H1 (cell line): ENCODE results near the gene SLU7. TPM values are rescaled to one million over a fixed set of nuclear protein-coding genes. Genes with fewer than 3 reads are reported as not detected.

Experiments used
- CTCF ChIA-PET: fragments of 300-600 bp; sonication (Branson Sonifier 250); formaldehyde crosslinking; loops from one replicate; lab custom pipeline; 2021; ENCODE audit not compliant: partially characterized antibody; lab: Charles Lee
- POLR2A ChIA-PET: fragments of 300-600 bp; sonication (Branson Sonifier 250); formaldehyde crosslinking; loops from one replicate; lab custom pipeline; 2021; ENCODE audit warnings: inconsistent platforms; ENCODE audit not compliant: partially characterized antibody; lab: Charles Lee
- DNase-seq, 2 experiments: peaks; one replicate each; pipeline versions ENCODE4 v3.0.0 to v3.0.0-alpha.2; 2010 to 2022; ENCODE audit warnings: low spot score in 2 of 2, low read depth in 1 of 2, mixed read lengths in 1 of 2
- FAIRE-seq: peaks from 2 replicates; lab custom pipeline; 2011; peaks lifted over from hg19 to GRCh38; lab: Jason Lieb, UNC
- H2AFZ ChIP-seq: 2 replicates; pipeline ENCODE4 v1.8.1; 2012; ENCODE audit warnings: low read length, inconsistent platforms
- H2AK5ac ChIP-seq: 2 replicates; pipeline ENCODE4 v1.6.1; 2013; ENCODE audit warnings: low read depth, low read length
- H2BK120ac ChIP-seq: replicated peaks from 2 replicates; pipeline ENCODE3; 2013; ENCODE audit warnings: low read depth, low read length, inconsistent platforms
- H2BK12ac ChIP-seq: 2 replicates; pipeline ENCODE4 v1.6.1; 2013; ENCODE audit warnings: low read depth, low read length
- H2BK15ac ChIP-seq: 2 replicates; pipeline ENCODE4 v1.6.1; 2013; ENCODE audit warnings: low read length
- H2BK20ac ChIP-seq: 2 replicates; pipeline ENCODE4 v1.6.1; 2013; ENCODE audit warnings: low read length
- H2BK5ac ChIP-seq: 2 replicates; pipeline ENCODE4 v1.6.1; 2013; ENCODE audit warnings: low read depth, low read length
- H3K14ac ChIP-seq: 2 replicates; pipeline ENCODE4 v1.6.1; 2013; ENCODE audit warnings: inconsistent platforms; ENCODE audit not compliant: insufficient read length
- H3K18ac ChIP-seq: 2 replicates; pipeline ENCODE4 v1.6.1; 2013; ENCODE audit warnings: low read length; ENCODE audit errors: extremely low read depth
- H3K23ac ChIP-seq: 2 replicates; pipeline ENCODE4 v1.6.1; 2013; ENCODE audit warnings: inconsistent platforms; ENCODE audit not compliant: insufficient read length
- H3K23me2 ChIP-seq: 2 replicates; pipeline ENCODE4 v1.6.1; 2013; ENCODE audit warnings: low read depth, low read length
- H3K27ac ChIP-seq: 2 replicates; pipeline ENCODE4 v1.6.1; 2011; ENCODE audit warnings: low read depth, low read length, inconsistent platforms
- H3K27me3 ChIP-seq, 4 experiments: replicated peaks in 1 of 4; 1 replicate in 1 of 4; 2 replicates in 3 of 4; pipeline versions ENCODE4 v1.6.1 to v1.8.1; 2011 to 2013; ENCODE audit warnings: low read length in 3 of 4, mild to moderate bottlenecking in 3 of 4, inconsistent platforms in 2 of 4, mixed read lengths in 2 of 4, moderate library complexity in 1 of 4; ENCODE audit not compliant: control insufficient read depth in 3 of 4, insufficient read depth in 3 of 4; ENCODE audit errors: extremely low read depth in 1 of 4
- H3K36me3 ChIP-seq, 4 experiments: 2 replicates each; pipeline versions ENCODE4 v1.6.1 to v1.8.1; 2011 to 2013; ENCODE audit warnings: mild to moderate bottlenecking in 4 of 4, low read length in 3 of 4, moderate library complexity in 2 of 4, control low read depth in 1 of 4, inconsistent platforms in 1 of 4; ENCODE audit not compliant: insufficient read depth in 4 of 4, control insufficient read depth in 2 of 4
- H3K4ac ChIP-seq: replicated peaks from 2 replicates; pipeline ENCODE3; 2013; ENCODE audit warnings: low read length, low read depth, mixed read lengths, inconsistent platforms; ENCODE audit not compliant: insufficient read length
- H3K4me1 ChIP-seq, 4 experiments: replicated peaks in 1 of 4; 1 replicate in 1 of 4; 2 replicates in 3 of 4; pipeline versions ENCODE4 v1.6.1 to v1.8.1; 2011 to 2013; ENCODE audit warnings: low read length in 3 of 4, inconsistent platforms in 2 of 4, mixed read lengths in 1 of 4; ENCODE audit not compliant: insufficient read depth in 4 of 4, control insufficient read depth in 3 of 4
- H3K4me2 ChIP-seq, 2 experiments: 2 replicates each; pipeline versions ENCODE4 v1.6.1 to v1.8.1; 2011 to 2013; ENCODE audit warnings: low read depth in 2 of 2, low read length in 2 of 2, control low read depth in 1 of 2, inconsistent platforms in 1 of 2, mild to moderate bottlenecking in 1 of 2; ENCODE audit not compliant: insufficient read depth in 1 of 2
- H3K4me3 ChIP-seq, 4 experiments: fragments of 200-600, 300-600 bp in 1 of 4; sonication (generic), shearing (Covaris generic), sonication (Bioruptor Twin) in 1 of 4; 2 replicates each; pipeline versions ENCODE4 v1.5.1 to v1.8.1; 2011 to 2016; ENCODE audit warnings: low read length in 4 of 4, low read depth in 3 of 4, control low read depth in 2 of 4, inconsistent platforms in 2 of 4, mild to moderate bottlenecking in 2 of 4, mixed read lengths in 1 of 4, moderate library complexity in 1 of 4; ENCODE audit not compliant: insufficient read depth in 2 of 4; ENCODE audit errors: extremely low read depth in 1 of 4
- H3K56ac ChIP-seq: replicated peaks from 2 replicates; pipeline ENCODE3; 2013; ENCODE audit warnings: low read depth, mild to moderate bottlenecking, mixed read lengths, low read length, inconsistent platforms; ENCODE audit not compliant: insufficient read length
- H3K79me1 ChIP-seq: 2 replicates; pipeline ENCODE4 v1.6.1; 2013; ENCODE audit warnings: low read depth, low read length, control low read depth
- H3K79me2 ChIP-seq, 2 experiments: 2 replicates each; pipeline versions ENCODE4 v1.6.1 to v1.8.1; 2012 to 2013; ENCODE audit warnings: low read length in 2 of 2, mild to moderate bottlenecking in 2 of 2, inconsistent platforms in 1 of 2; ENCODE audit not compliant: insufficient read depth in 2 of 2, control insufficient read depth in 1 of 2
- H3K9ac ChIP-seq, 4 experiments: replicated peaks in 1 of 4; 1 replicate in 1 of 4; 2 replicates in 3 of 4; pipeline versions ENCODE4 v1.6.1 to v1.8.1; 2011 to 2013; ENCODE audit warnings: low read depth in 3 of 4, low read length in 3 of 4, control low read depth in 2 of 4, mild to moderate bottlenecking in 2 of 4, moderate library complexity in 2 of 4, inconsistent platforms in 1 of 4; ENCODE audit errors: extremely low read depth in 1 of 4
- H3K9me3 ChIP-seq, 2 experiments: 2 replicates each; pipeline versions ENCODE4 v1.6.1 to v1.8.1; 2012 to 2013; ENCODE audit warnings: mild to moderate bottlenecking in 2 of 2, moderate library complexity in 2 of 2, control low read depth in 1 of 2, inconsistent platforms in 1 of 2, low read depth in 1 of 2, low read length in 1 of 2, mixed read lengths in 1 of 2; ENCODE audit not compliant: insufficient read depth in 2 of 2
- H4K20me1 ChIP-seq, 2 experiments: replicated peaks in 1 of 2; 2 replicates each; pipeline versions ENCODE3 to v1.8.1; 2011 to 2013; ENCODE audit warnings: inconsistent platforms in 2 of 2, low read length in 2 of 2, mild to moderate bottlenecking in 1 of 2; ENCODE audit not compliant: insufficient read depth in 2 of 2, control insufficient read depth in 1 of 2
- H4K5ac ChIP-seq: 2 replicates; pipeline ENCODE4 v1.6.1; 2013; ENCODE audit warnings: low read length, low read depth, mixed read lengths, inconsistent platforms; ENCODE audit not compliant: insufficient read length
- H4K8ac ChIP-seq: 2 replicates; pipeline ENCODE4 v1.8.0; 2013; ENCODE audit warnings: mild to moderate bottlenecking, moderate library complexity, low read length, inconsistent platforms; ENCODE audit not compliant: insufficient read depth; ENCODE audit errors: extremely low read depth
- H4K91ac ChIP-seq: replicated peaks from 2 replicates; pipeline ENCODE3; 2013; ENCODE audit warnings: low read length, mixed read lengths, inconsistent platforms; ENCODE audit not compliant: insufficient read length
- BCL11A ChIP-seq, 2 experiments: IDR thresholded peaks; one replicate each; pipeline ENCODE4 v1.6.1; 2011; ENCODE audit warnings: low read depth in 2 of 2, low read length in 2 of 2, mild to moderate bottlenecking in 2 of 2
- JUN ChIP-seq: IDR thresholded peaks from 2 replicates; pipeline ENCODE4 v1.6.1; 2011; ENCODE audit warnings: low read depth, mild to moderate bottlenecking, improper control_type of control experiment, low read length
- NRF1 ChIP-seq: IDR thresholded peaks from 2 replicates; pipeline ENCODE4 v1.6.1; 2011; ENCODE audit warnings: mild to moderate bottlenecking, low read depth, low read length, improper control_type of control experiment
- PHF8 ChIP-seq: fragments of 200-600 bp; sonication (generic); conservative IDR thresholded peaks from 2 replicates; pipeline ENCODE4 v1.7.1; 2012; ENCODE audit warnings: low read depth, mild to moderate bottlenecking, inconsistent platforms, low read length, moderate library complexity
- SUZ12 ChIP-seq: fragments of 200-600 bp; sonication (generic); IDR thresholded peaks from 2 replicates; pipeline ENCODE4 v1.6.1; 2012; ENCODE audit warnings: mild to moderate bottlenecking, inconsistent platforms, low read length, moderate library complexity, mixed read lengths
- WGBS, 2 experiments: shearing (Covaris generic) in 1 of 2; methylation state at CpG; one replicate each; pipeline versions ENCODE4 v1.1.6 to v1.1.7; 2013 to 2015; ENCODE audit warnings: low lambda C conversion rate in 2 of 2, mixed read lengths in 2 of 2, inconsistent platforms in 1 of 2, low coverage in 1 of 2, missing lambda C conversion rate in 1 of 2; ENCODE audit not compliant: insufficient replicate concordance in 2 of 2, insufficient coverage in 1 of 2, insufficient read length in 1 of 2; ENCODE audit errors: extremely low coverage in 1 of 2, missing lambda C conversion rate in 1 of 2; 5-methylcytosine and 5-hydroxymethylcytosine counted together
- polyA plus RNA-seq, 7 experiments: library from polyadenylated mRNA; depleted of rRNA in 3 of 7; stranded (reverse) in 5 of 7; unstranded in 2 of 7; fragments of >200 nt in 5 of 7; fragments of 200-250 nt in 2 of 7; gene quantifications; 1 replicate in 5 of 7; 2 replicates in 1 of 7; 4 replicates in 1 of 7; pipeline versions ENCODE4 v1.2.1 to v1.2.3, GENCODE V29; 2011 to 2013; ENCODE audit warnings: missing spikeins in 2 of 7, mixed read lengths in 2 of 7
- total RNA-seq: library from RNA; stranded (reverse); fragmentation: NEBNext Ultra II Directional; extraction: Animal tissue kit (Norgen Biotek cat#: 25700); gene quantifications from 2 replicates; pipeline ENCODE4 v1.2.1, GENCODE V29; 2021
- TF ChIP-seq, protein P1 (sequence below): IDR thresholded peaks from 2 replicates; pipeline ENCODE4 v1.6.1; 2012; ENCODE audit warnings: inconsistent platforms

SLU7 gene
- total and polyA plus RNA-seq, 2 of the 8 experiments (the other 6 are each of a cell fraction or from before 2014, with no cell fraction given): 6.0 to 34.1 TPM

DNA sequence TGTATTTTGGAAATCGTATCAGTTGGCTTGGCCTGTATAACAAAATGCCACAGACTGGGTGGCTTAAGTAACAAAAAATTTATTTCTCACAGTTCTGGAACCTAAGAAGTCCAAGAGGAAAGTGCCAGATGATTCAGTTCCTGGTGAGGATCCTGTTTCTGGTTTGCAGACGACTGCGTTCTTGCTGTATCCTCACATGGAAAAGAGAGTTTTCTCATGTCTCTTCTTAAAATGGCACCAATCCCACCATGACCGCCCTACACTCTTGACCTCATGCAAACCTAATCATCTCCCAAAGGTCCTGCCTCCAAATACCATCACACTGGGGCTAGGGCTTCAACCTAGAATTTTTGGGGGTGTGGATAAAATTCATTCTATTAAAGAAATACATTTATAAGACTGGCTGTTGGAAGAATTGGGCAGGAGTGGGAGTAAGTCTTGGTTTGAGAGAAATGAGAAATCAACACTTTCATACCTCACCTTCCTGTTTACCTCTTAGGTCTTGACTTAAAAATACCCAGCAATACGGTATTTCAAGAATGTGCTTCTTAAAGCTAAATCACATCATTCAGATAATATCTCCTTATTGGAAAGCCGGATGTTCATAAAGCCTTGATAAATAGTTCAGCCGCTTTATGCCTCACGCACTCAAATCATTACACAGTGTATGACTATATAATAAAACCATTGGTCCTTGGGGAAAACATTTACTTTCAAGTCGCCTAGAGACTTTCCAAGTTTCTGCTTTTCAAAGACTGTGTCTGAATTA is 31.5 kb upstream of the SLU7 start:
- H4K20me1 ChIP-seq: no peaks in the 10 kb centered on the region
- no peak overlapping the region for H4K91ac ChIP-seq
- no peak overlapping the region for H3K27ac ChIP-seq
- CTCF ChIA-PET: no interaction called here
- no peak overlapping the region for H2AK5ac ChIP-seq
- no peak for TF ChIP-seq NRF1
- TF ChIP-seq, protein P1, sequence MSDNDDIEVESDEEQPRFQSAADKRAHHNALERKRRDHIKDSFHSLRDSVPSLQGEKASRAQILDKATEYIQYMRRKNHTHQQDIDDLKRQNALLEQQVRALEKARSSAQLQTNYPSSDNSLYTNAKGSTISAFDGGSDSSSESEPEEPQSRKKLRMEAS: no peak
- TF ChIP-seq SUZ12: no peak
- TF ChIP-seq PHF8: no peak
- TF ChIP-seq BCL11A (IDR thresholded peaks at IDR 0.05; ENCODE audit: low read depth in 2 of 2, low read length in 2 of 2): no peak
- no peak for TF ChIP-seq JUN
- no peak overlapping the region for H3K4me3 ChIP-seq
- no peak overlapping the region for H4K8ac ChIP-seq
- no peak overlapping the region for H3K9ac ChIP-seq
- WGBS, 2 experiments: 95% methylated on average over 9 of the region's 9 CpGs; no CpG with 5 or more reads in 1 of the 2 experiments
- no peak overlapping the region for H2BK120ac ChIP-seq
- H3K79me1 ChIP-seq: no peaks in the 10 kb centered on the region
- POLR2A ChIA-PET: no interaction called here
- no peak overlapping the region for H2BK12ac ChIP-seq
- H3K23me2 ChIP-seq: no peaks in the 10 kb centered on the region
- no peaks in the 10 kb centered on the region for H3K4me1 ChIP-seq
- no peak overlapping the region for H2AFZ ChIP-seq
- H3K56ac ChIP-seq: no peak overlapping the region
- no peak overlapping the region for H3K14ac ChIP-seq
- no peaks in the 10 kb centered on the region for H3K27me3 ChIP-seq
- H3K18ac ChIP-seq: no peak overlapping the region
- no peak overlapping the region for H3K4ac ChIP-seq
- no peak overlapping the region for H4K5ac ChIP-seq
- no peak overlapping the region for H2BK15ac ChIP-seq
- no peak overlapping the region for H3K23ac ChIP-seq
- no peaks in the 10 kb centered on the region for H3K36me3 ChIP-seq
- no peak overlapping the region for H2BK5ac ChIP-seq
- H3K9me3 ChIP-seq: 0 out of 4 replicates have a peak, but pooled peaks cover 0 to 3% of the 10 kb centered on the region in 2 experiments
- no peaks in the 10 kb centered on the region for H3K79me2 ChIP-seq
- H2BK20ac ChIP-seq: no peak overlapping the region
- H3K4me2 ChIP-seq: no peak overlapping the region
- FAIRE-seq (no peak), DNase-seq (no peak)
